DMS79 treated with DMSO at 0.1 percent for 48 hours (cell line): ENCODE data around the gene RNGTT.
"Not testable (repeated sequence)": the region's sequence is repeated elsewhere in the genome, so short reads cannot be mapped to it uniquely, and the experiment has no call there.

Experiments used
- DNase-seq: peaks from one replicate; lab custom pipeline; 2025; lab: John Stamatoyannopoulos, UW

Gene RNGTT

DNA sequence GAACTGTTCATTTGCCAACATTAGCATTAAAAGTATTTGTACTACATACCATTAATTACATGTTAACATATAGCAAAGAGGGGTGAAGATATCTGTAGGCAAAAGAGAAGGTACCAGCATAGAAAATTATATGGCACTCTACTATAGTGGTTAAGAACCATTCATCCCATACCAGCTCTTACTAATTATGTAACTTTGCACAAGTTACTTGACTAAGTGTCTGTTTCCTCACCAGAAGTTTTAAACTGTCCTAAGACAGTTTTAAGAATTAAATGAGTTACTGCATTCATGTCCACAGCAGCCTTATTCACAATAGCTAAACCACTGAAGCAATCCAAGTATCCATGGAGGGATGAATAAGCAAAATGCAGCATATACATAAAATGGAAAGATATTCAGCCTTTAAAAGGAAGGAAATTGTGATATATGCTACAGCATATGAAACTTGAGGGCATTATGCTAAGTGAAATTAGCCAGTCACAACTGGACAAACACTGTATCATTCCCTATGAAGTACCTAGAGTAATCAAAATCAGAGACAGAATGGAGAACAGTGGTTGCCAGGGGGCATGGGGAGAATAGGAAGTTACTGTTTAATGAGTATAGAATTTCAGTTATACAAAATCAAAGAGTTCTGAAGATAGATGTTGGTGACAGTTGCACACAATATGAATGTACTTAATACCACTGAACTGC lies 98.9 kb downstream of the RNGTT start:
- no peak for DNase-seq

- no peak for DNase-seq
These were observed 103.1 kb downstream of the RNGTT start for GRCh38 chr6:88860310-88860709.

GRCh38 chr6:88858455-88858854 lies 105.0 kb downstream of the RNGTT start:
- no peak for DNase-seq

DNA sequence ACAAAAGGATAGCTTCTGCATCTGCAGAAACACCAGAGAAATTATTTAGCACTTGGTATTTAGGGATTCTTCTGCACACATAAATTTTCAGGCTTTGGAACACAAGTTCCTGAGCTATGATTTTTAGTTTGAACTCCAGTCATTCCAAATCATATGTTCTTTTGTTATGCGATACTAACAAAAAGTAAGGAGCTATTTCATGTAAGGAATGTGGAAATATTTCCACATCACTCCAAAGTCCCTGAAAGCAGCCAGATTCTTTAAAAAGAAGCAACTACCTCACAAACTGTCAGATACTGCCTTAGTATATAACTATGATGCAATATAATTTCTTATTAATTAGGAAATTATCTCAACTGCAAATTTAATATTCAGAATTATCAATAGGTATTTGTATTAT lies 106.9 kb downstream of the RNGTT start:
- no peak for DNase-seq

- DNase-seq, result no peak
These were observed 107.8 kb downstream of the RNGTT start for GRCh38 chr6:88855541-88856147.

DNA sequence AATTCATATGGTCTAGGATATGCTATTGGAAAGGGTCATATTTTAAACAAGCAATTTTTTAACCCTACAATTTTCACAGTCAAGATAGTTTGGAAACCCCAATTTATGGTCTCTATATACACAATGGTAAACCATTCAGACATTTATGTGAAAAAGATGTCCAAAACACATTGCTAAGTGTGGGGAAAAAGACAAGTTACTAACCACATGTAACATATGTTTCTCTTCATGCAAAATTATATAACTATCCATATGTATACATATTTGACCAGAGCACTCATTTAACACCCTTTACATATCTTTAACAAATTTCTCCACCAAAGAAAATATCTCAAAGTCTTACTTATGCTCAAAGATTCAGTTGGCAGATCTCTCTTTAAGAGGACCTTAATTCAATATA lies 110.6 kb downstream of the RNGTT start:
- DNase-seq, result no peak

GRCh38 chr6:88852000-88852399 lies 111.4 kb downstream of the RNGTT start:
- no peak for DNase-seq

DNA sequence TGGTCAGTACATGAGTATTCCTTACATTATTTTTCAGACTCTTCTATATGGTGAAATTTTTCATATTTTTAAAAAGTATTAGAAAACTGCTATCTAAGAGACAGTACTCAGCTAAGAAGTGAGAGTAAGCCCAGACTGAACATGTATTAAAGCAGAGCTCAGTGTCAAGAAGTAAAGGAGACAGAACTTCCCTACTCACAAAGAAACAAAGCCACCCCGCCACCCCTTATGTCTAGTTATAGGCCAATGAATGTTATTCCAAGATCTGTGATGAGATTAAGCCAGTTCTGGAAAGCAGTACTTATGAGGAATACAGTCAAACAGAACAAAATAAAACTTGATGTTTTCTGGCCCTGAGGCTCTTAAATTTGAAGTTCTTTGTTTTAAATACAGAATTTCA lies 114.5 kb downstream of the RNGTT start:
- DNase-seq, result no peak

- no peak for DNase-seq
These were observed 120.4 kb downstream of the RNGTT start for GRCh38 chr6:88843040-88843439.

DNA sequence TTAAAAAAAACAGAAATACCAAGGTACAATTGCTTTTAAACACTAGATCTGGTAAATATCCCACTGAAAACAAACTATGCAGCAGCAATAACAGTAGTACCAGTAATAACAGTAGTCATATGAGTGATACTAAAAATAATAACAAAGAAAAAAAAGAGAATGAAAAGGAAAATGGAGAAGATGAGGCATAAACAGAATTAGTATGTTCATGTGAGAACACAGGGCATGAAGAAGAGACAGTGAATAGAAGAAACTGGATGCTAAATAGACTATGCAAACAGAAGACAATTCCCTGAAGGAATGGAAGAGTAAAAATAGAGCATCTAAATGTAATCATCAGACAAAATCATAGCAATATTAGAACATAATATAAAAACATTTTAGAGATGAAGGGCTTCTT lies 121.1 kb downstream of the RNGTT start:
- DNase-seq, result no peak

DNA sequence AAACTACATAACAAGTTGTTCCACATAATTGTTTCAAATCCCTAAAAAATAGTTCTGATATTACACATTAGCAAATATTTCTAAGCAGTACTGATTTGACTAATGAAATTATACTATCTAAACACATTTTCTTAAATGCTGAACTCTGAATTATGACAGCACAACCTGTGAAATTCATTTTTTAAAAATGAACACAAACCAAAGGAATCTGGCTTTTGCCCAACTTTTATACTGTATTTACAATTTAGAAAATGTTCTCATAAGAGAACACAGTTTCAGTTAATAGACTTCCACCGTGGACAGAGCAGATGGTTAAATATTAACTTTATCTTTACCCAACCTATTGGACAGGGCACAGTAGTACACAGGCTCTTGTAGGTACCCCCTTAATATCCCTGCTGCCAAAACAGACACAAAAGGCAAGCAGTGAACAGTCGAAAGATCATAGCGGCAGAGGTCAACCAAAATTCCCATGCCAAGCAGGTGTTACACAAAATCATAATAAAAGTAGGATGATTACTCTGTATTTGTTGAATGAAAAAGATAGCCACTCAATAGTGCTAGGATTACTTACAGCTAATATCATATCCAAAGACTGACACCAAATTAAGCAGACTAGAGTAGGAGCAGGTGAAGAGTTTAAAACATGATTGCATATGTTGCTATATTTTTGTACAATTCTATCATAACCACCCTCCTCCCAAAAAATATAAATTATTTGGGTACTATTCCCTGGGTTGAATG lies 122.5 kb downstream of the RNGTT start:
- no peak for DNase-seq

- no peak for DNase-seq
These were observed 123.1 kb downstream of the RNGTT start for GRCh38 chr6:88840289-88840688.

DNA sequence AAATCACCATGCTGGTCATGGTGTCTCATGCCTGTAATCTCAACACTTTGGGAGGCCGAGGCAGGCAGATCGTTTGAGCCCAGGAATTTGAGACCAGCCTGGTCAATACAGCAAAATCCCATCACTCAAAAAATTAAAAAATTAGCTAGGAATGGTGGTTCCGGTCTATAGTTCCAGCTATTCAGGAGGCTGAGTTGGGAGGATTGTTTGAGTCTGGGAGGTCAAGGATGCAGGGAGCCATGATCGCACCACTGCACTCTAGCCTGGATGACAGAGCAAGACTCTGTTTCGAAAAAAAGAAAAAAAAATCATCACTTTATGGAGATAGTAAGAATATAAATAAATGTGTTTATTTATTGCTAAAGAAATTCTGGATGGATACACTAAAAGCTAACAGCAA lies 124.1 kb downstream of the RNGTT start:
- no peak for DNase-seq

GRCh38 chr6:88835210-88835609 lies 128.2 kb downstream of the RNGTT start:
- DNase-seq, result no peak

GRCh38 chr6:88833071-88833470 lies 130.3 kb downstream of the RNGTT start:
- DNase-seq, result not testable (repeated sequence)

DNA sequence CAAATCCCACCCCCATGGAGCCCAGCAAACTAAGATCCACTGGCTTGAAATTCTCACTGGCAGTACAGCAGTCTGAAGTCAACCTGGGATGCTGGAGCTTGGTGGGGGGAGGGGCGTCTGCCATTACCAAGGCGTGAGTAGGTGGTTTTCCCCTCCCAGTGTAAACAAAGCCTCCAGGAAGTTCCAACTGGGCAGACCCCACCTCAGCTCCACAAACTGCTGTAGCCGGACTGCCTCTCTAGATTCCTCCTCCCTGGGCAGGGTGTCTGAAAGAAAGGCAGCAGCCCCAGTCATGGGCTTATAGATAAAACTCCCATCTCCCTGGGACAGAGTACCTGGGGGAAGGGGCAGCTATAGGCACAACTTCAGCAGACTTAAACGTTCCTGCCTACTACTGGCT lies 135.8 kb downstream of the RNGTT start:
- not testable (repeated sequence) for DNase-seq

GRCh38 chr6:88825856-88826255 lies 137.6 kb downstream of the RNGTT start:
- DNase-seq, result no peak

DNA sequence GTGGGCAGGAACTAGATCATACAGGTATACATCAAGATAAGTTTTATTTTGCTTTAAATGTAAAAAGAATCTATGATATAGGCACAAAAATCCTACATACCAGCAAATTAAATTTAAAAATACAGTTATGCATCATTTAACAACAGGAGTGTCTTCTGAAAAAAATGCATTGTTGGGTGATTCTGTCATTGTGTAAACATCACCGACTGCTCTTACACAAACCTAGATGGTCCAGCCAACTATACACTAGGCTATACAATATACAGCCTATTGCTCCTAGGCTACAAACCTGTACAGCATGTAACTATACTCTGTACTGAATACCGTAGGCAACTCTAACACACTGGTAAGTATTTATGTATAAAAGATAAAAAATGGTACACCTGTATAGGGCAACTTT lies 139.4 kb downstream of the RNGTT start:
- no peak for DNase-seq

- DNase-seq, result no peak
These were observed 147.9 kb downstream of the RNGTT start for GRCh38 chr6:88815491-88815890.

- DNase-seq, result no peak
These were observed 148.5 kb downstream of the RNGTT start for GRCh38 chr6:88814909-88815308.

DNA sequence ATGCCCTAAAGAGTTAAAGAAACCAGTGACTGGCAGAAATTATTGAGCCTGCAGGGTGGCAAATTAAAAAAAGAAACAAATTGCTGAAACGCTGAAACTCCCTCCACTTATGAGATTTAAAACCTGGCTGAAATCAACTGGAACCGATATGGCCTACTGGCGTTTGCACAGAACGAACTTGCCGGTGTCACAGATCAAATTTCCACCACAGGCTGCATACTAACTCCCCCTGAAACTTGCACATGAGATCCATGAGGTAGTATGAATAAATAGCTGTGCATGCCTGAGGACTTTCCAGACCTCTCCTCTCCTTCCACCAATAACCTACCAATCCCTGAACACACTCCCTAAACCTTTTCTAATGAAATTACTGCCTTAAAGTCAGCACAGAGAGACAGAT lies 150.4 kb downstream of the RNGTT start:
- DNase-seq, result peak; percentile 85

- no peak for DNase-seq
These were observed 152.7 kb downstream of the RNGTT start for GRCh38 chr6:88810701-88811100.

DNA sequence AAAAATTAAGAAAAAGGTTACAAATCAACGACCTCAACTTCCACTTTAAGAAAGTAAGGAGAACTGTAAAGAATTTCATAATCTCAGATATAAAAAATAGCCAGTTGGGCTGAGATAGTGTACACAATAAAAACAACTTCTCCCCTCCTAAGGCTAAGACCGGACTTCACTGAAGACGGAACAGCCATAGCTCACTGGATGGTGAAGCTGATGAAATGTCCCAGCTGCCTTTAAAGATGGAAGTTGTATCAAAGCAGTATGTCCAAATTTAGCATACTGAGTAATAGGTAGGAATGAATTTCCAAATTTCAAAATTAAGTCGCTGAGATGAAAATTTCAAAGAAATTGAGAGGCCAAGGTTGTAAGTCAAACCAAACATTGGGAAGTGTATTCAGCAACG lies 153.3 kb downstream of the RNGTT start:
- DNase-seq, result no peak
